WTC11 (cell line): Measurements from ENCODE around the gene SNAPC1. TPM values are rescaled to one million over a fixed set of nuclear protein-coding genes. Genes with fewer than 3 reads are reported as not detected.

Experiments used
- ATAC-seq: fragments of 200-7000 bp; cut with Tn5 transposase; 2 replicates; pipeline ENCODE4 v1.10.0; 2021; ENCODE audit warnings: mild to moderate bottlenecking, moderate library complexity
- CTCF ChIA-PET: fragments of 300-600 bp; sonication (Branson Sonifier 250); formaldehyde crosslinking; loops from one replicate; lab custom pipeline; 2021; ENCODE audit warnings: antibody characterized with exemption; lab: Charles Lee
- POLR2A ChIA-PET: fragments of 350-600 bp; sonication (Branson Sonifier 250); formaldehyde crosslinking; loops from one replicate; lab custom pipeline; 2021; ENCODE audit warnings: antibody characterized with exemption; lab: Charles Lee
- DNase-seq: peaks from one replicate; pipeline ENCODE4 v3.0.0; 2021; ENCODE audit warnings: low spot score
- H3K27ac Mint-ChIP-seq: 2 replicates; pipeline ENCODE4 v1.8.0; 2021; ENCODE audit warnings: mixed read lengths
- H3K27me3 Mint-ChIP-seq: 2 replicates; pipeline ENCODE4 v1.8.0; 2021; ENCODE audit warnings: low read depth, mild to moderate bottlenecking, moderate library complexity, mixed read lengths
- H3K36me3 Mint-ChIP-seq: 2 replicates; pipeline ENCODE4 v1.8.0; 2021; ENCODE audit warnings: mixed read lengths
- H3K4me1 Mint-ChIP-seq: 2 replicates; pipeline ENCODE4 v1.8.0; 2022; ENCODE audit warnings: mixed read lengths
- H3K4me3 Mint-ChIP-seq: 2 replicates; pipeline ENCODE4 v1.8.0; 2021; ENCODE audit warnings: mild to moderate bottlenecking, moderate library complexity, mixed read lengths
- H3K9me3 Mint-ChIP-seq: 2 replicates; pipeline ENCODE4 v1.8.0; 2021; ENCODE audit warnings: mixed read lengths
- ATF1 ChIP-seq: sonication (generic); formaldehyde crosslinking; IDR thresholded peaks from 2 replicates; pipeline ENCODE4 v1.8.1; 2023; ENCODE audit warnings: mild to moderate bottlenecking, moderate library complexity, missing genetic modification reagents
- CBFB ChIP-seq: sonication (generic); formaldehyde crosslinking; IDR thresholded peaks from 2 replicates; pipeline ENCODE4 v1.8.1; 2022; ENCODE audit warnings: mild to moderate bottlenecking, low read depth, missing genetic modification reagents
- ELF4 ChIP-seq: sonication (generic); formaldehyde crosslinking; IDR thresholded peaks from 2 replicates; pipeline ENCODE4 v1.8.1; 2022; ENCODE audit warnings: low read depth, mild to moderate bottlenecking, moderate library complexity, missing genetic modification reagents
- FOXK1 ChIP-seq: sonication (generic); formaldehyde crosslinking; IDR thresholded peaks from 2 replicates; pipeline ENCODE4 v1.8.0; 2022; ENCODE audit warnings: mild to moderate bottlenecking, moderate library complexity, missing genetic modification reagents
- NFE2L1 ChIP-seq: sonication (generic); formaldehyde crosslinking; IDR thresholded peaks from 2 replicates; pipeline ENCODE4 v1.8.1; 2023; ENCODE audit warnings: missing genetic modification reagents
- NR2C2 ChIP-seq: sonication (generic); formaldehyde crosslinking; IDR thresholded peaks from 2 replicates; pipeline ENCODE4 v1.8.0; 2022; ENCODE audit warnings: mild to moderate bottlenecking, missing genetic modification reagents
- NR3C1 ChIP-seq: sonication (generic); formaldehyde crosslinking; conservative IDR thresholded peaks from 2 replicates; pipeline ENCODE4 v1.8.1; 2023; ENCODE audit warnings: low read depth, mild to moderate bottlenecking, missing genetic modification reagents
- PRRX2 ChIP-seq: fragments of 250-450 bp; sonication (Bioruptor Pico); IDR thresholded peaks from 2 replicates; pipeline ENCODE4 v1.8.0; 2021; ENCODE audit warnings: mild to moderate bottlenecking
- RORB ChIP-seq: fragments of 250-450 bp; sonication (Bioruptor Pico); IDR thresholded peaks from 2 replicates; pipeline ENCODE4 v1.9.0; 2021; ENCODE audit warnings: mild to moderate bottlenecking
- SMAD4 ChIP-seq: sonication (generic); formaldehyde crosslinking; IDR thresholded peaks from 2 replicates; pipeline ENCODE4 v1.8.0; 2022; ENCODE audit warnings: mild to moderate bottlenecking, missing genetic modification reagents
- TEAD1 ChIP-seq: sonication (generic); formaldehyde crosslinking; IDR thresholded peaks from 2 replicates; pipeline ENCODE4 v1.8.0; 2022; ENCODE audit warnings: mild to moderate bottlenecking, missing genetic modification reagents
- ZBTB21 ChIP-seq: sonication (generic); formaldehyde crosslinking; IDR thresholded peaks from 2 replicates; pipeline ENCODE4 v1.8.1; 2023; ENCODE audit warnings: mild to moderate bottlenecking, missing genetic modification reagents, borderline replicate concordance
- ZNF121 ChIP-seq: sonication (generic); formaldehyde crosslinking; IDR thresholded peaks from 2 replicates; pipeline ENCODE4 v1.8.0; 2023; ENCODE audit warnings: missing genetic modification reagents
- ZNF138 ChIP-seq: sonication (generic); formaldehyde crosslinking; conservative IDR thresholded peaks from 2 replicates; pipeline ENCODE4 v1.8.1; 2022; ENCODE audit warnings: mild to moderate bottlenecking, moderate library complexity, missing genetic modification reagents
- ZNF219 ChIP-seq: sonication (generic); formaldehyde crosslinking; IDR thresholded peaks from 2 replicates; pipeline ENCODE4 v1.8.0; 2023; ENCODE audit warnings: missing genetic modification reagents, mild to moderate bottlenecking, borderline replicate concordance
- ZNF317 ChIP-seq: sonication (generic); formaldehyde crosslinking; IDR thresholded peaks from 2 replicates; pipeline ENCODE4 v1.8.1; 2023; ENCODE audit warnings: low read depth, mild to moderate bottlenecking, moderate library complexity, missing genetic modification reagents, borderline replicate concordance
- ZNF416 ChIP-seq: fragments of 250-450 bp; sonication (Bioruptor Pico); IDR thresholded peaks from 2 replicates; pipeline ENCODE4 v1.9.0; 2021; ENCODE audit warnings: mild to moderate bottlenecking, inconsistent platforms
- total RNA-seq: library from RNA; stranded (reverse); gene quantifications from 3 replicates; pipeline ENCODE4 v1.2.3, GENCODE V29; 2021
- TF ChIP-seq, protein P1 (sequence below): sonication (generic); formaldehyde crosslinking; IDR thresholded peaks from 2 replicates; pipeline ENCODE4 v1.8.1; 2023; ENCODE audit warnings: mild to moderate bottlenecking, missing genetic modification reagents, borderline replicate concordance
- TF ChIP-seq, protein P2 (sequence below): sonication (generic); formaldehyde crosslinking; IDR thresholded peaks from 2 replicates; pipeline ENCODE4 v1.8.1; 2023; ENCODE audit warnings: mild to moderate bottlenecking, missing genetic modification reagents
- TF ChIP-seq, protein P3 (sequence below): sonication (generic); formaldehyde crosslinking; IDR thresholded peaks from 2 replicates; pipeline ENCODE4 v1.8.1; 2022; ENCODE audit warnings: mild to moderate bottlenecking, moderate library complexity, missing genetic modification reagents
- TF ChIP-seq, protein P4 (sequence below): sonication (generic); formaldehyde crosslinking; IDR thresholded peaks from 2 replicates; pipeline ENCODE4 v1.8.0; 2023; ENCODE audit warnings: missing genetic modification reagents, mild to moderate bottlenecking, borderline replicate concordance
- TF ChIP-seq, protein P5 (sequence below): fragments of 250-450 bp; sonication (Bioruptor Pico); conservative IDR thresholded peaks from 2 replicates; pipeline ENCODE4 v1.9.0; 2021; ENCODE audit warnings: mild to moderate bottlenecking

SNAPC1 gene
- total RNA-seq, 1 experiment from 2014 or later: 9.5 TPM

DNA sequence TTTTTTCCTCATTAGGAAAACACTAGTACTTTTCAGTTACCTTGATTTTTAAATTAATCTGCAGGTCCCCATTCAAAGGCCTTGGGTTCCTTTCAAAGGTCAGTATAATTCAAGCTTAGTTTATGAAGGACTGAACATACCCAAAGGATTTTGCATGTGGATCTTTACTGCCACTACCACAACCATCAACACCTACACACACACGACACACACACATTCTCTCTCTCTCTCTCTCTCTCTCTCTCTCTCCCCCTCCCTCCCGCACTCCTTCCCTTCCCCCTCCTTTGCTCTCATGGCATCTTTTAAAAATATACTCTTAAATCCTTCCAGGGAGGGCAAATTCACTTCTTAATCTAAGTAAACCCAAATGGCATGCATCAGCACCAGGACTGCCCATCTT is 38.1 kb upstream of the SNAPC1 start:
- H3K27me3 Mint-ChIP-seq: no peaks in the 10 kb centered on the region
- H3K4me1 Mint-ChIP-seq: peaks cover 18% of the 10 kb centered on the region
- H3K36me3 Mint-ChIP-seq: peaks cover 58% of the 10 kb centered on the region
- no peak overlapping the region; the same call in 1 of the 2 replicates for H3K27ac Mint-ChIP-seq
- DNase-seq: no peak
- TF ChIP-seq RORB (CRISPR knock-in tag) (no peak), NR3C1 (CRISPR knock-in tag) (no peak), ZNF416 (CRISPR knock-in tag) (no peak), ELF4 (CRISPR knock-in tag) (no peak), PRRX2 (CRISPR knock-in tag) (no peak), NR2C2 (no peak), CBFB (CRISPR knock-in tag) (no peak), ZBTB21 (CRISPR knock-in tag) (no peak), ZNF121 (no peak), FOXK1 (CRISPR knock-in tag) (no peak)
- TF ChIP-seq, protein P1, sequence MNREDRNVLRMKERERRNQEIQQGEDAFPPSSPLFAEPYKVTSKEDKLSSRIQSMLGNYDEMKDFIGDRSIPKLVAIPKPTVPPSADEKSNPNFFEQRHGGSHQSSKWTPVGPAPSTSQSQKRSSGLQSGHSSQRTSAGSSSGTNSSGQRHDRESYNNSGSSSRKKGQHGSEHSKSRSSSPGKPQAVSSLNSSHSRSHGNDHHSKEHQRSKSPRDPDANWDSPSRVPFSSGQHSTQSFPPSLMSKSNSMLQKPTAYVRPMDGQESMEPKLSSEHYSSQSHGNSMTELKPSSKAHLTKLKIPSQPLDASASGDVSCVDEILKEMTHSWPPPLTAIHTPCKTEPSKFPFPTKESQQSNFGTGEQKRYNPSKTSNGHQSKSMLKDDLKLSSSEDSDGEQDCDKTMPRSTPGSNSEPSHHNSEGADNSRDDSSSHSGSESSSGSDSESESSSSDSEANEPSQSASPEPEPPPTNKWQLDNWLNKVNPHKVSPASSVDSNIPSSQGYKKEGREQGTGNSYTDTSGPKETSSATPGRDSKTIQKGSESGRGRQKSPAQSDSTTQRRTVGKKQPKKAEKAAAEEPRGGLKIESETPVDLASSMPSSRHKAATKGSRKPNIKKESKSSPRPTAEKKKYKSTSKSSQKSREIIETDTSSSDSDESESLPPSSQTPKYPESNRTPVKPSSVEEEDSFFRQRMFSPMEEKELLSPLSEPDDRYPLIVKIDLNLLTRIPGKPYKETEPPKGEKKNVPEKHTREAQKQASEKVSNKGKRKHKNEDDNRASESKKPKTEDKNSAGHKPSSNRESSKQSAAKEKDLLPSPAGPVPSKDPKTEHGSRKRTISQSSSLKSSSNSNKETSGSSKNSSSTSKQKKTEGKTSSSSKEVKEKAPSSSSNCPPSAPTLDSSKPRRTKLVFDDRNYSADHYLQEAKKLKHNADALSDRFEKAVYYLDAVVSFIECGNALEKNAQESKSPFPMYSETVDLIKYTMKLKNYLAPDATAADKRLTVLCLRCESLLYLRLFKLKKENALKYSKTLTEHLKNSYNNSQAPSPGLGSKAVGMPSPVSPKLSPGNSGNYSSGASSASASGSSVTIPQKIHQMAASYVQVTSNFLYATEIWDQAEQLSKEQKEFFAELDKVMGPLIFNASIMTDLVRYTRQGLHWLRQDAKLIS (CRISPR knock-in tag): no peak
- TF ChIP-seq, protein P2, sequence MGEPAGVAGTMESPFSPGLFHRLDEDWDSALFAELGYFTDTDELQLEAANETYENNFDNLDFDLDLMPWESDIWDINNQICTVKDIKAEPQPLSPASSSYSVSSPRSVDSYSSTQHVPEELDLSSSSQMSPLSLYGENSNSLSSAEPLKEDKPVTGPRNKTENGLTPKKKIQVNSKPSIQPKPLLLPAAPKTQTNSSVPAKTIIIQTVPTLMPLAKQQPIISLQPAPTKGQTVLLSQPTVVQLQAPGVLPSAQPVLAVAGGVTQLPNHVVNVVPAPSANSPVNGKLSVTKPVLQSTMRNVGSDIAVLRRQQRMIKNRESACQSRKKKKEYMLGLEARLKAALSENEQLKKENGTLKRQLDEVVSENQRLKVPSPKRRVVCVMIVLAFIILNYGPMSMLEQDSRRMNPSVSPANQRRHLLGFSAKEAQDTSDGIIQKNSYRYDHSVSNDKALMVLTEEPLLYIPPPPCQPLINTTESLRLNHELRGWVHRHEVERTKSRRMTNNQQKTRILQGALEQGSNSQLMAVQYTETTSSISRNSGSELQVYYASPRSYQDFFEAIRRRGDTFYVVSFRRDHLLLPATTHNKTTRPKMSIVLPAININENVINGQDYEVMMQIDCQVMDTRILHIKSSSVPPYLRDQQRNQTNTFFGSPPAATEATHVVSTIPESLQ (CRISPR knock-in tag): no peak
- TF ChIP-seq, protein P3, sequence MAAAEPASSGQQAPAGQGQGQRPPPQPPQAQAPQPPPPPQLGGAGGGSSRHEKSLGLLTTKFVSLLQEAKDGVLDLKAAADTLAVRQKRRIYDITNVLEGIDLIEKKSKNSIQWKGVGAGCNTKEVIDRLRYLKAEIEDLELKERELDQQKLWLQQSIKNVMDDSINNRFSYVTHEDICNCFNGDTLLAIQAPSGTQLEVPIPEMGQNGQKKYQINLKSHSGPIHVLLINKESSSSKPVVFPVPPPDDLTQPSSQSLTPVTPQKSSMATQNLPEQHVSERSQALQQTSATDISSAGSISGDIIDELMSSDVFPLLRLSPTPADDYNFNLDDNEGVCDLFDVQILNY (CRISPR knock-in tag): no peak
- TF ChIP-seq, all 79 proteins: peak for 0
- ATAC-seq: no peak
- CTCF ChIA-PET: no interaction called here
- Mint-ChIP-seq H3K9me3 (no peaks in the 10 kb centered on the region), H3K4me3 (no peak overlapping the region)
- POLR2A ChIA-PET: interaction anchor here (0.7 kb wide), 1 partner anchor 234 kb away, joined by 4 read pairs; no protein-coding TSS in a partner anchor

DNA sequence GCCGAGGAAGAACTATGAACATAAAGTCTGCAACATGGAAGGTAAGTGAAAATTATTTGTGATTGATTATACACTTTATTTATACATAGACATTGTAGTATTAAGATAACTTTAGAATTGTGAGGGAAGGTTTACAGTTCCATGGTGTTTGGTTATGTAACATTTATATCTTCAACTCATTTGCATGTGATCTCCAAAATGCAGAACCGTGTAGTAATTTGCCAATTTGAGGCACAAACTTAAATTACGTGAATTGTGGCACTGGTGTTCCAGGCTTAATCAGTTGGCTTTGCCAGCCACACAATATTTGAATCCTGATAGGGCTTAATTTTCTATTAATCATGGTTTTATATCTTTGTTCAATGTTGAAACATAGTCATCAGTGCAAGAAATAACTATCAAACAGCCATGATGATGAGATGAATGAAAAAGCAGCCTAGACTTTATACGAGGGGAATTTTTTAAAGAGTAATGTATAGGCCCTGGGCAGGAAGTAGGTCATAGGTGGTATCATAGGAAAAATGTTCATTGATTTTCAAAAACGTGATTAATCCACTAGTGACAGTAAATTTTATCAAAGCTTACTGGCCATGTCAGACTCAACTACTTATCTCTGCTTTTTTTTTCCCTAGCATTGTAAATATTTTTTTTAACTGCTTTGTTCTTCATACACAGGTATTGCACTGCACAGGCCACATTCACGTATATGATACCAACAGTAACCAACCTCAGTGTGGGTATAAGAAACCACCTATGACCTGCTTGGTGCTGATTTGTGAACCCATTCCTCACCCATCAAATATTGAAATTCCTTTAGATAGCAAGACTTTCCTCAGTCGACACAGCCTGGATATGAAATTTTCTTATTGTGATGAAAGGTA is 35.2 kb upstream of the SNAPC1 start:
- no peak for DNase-seq
- H3K27me3 Mint-ChIP-seq: no peaks in the 10 kb centered on the region
- ChIA-PET CTCF (no interaction called here), POLR2A (no interaction called here)
- H3K4me1 Mint-ChIP-seq: no peaks in the 10 kb centered on the region
- H3K4me3 Mint-ChIP-seq: no peak overlapping the region
- no peaks in the 10 kb centered on the region for H3K9me3 Mint-ChIP-seq
- H3K27ac Mint-ChIP-seq: no peak overlapping the region
- no peak for ATAC-seq
- H3K36me3 Mint-ChIP-seq: peaks cover 65% of the 10 kb centered on the region
- TF ChIP-seq TEAD1 (CRISPR knock-in tag) (no peak), ZNF317 (CRISPR knock-in tag) (no peak), NFE2L1 (CRISPR knock-in tag) (no peak), SMAD4 (CRISPR knock-in tag) (no peak), ATF1 (CRISPR knock-in tag) (no peak), NR2C2 (no peak), RORB (CRISPR knock-in tag) (no peak), ZNF219 (no peak), ZNF138 (CRISPR knock-in tag) (no peak)
- TF ChIP-seq, protein P4, sequence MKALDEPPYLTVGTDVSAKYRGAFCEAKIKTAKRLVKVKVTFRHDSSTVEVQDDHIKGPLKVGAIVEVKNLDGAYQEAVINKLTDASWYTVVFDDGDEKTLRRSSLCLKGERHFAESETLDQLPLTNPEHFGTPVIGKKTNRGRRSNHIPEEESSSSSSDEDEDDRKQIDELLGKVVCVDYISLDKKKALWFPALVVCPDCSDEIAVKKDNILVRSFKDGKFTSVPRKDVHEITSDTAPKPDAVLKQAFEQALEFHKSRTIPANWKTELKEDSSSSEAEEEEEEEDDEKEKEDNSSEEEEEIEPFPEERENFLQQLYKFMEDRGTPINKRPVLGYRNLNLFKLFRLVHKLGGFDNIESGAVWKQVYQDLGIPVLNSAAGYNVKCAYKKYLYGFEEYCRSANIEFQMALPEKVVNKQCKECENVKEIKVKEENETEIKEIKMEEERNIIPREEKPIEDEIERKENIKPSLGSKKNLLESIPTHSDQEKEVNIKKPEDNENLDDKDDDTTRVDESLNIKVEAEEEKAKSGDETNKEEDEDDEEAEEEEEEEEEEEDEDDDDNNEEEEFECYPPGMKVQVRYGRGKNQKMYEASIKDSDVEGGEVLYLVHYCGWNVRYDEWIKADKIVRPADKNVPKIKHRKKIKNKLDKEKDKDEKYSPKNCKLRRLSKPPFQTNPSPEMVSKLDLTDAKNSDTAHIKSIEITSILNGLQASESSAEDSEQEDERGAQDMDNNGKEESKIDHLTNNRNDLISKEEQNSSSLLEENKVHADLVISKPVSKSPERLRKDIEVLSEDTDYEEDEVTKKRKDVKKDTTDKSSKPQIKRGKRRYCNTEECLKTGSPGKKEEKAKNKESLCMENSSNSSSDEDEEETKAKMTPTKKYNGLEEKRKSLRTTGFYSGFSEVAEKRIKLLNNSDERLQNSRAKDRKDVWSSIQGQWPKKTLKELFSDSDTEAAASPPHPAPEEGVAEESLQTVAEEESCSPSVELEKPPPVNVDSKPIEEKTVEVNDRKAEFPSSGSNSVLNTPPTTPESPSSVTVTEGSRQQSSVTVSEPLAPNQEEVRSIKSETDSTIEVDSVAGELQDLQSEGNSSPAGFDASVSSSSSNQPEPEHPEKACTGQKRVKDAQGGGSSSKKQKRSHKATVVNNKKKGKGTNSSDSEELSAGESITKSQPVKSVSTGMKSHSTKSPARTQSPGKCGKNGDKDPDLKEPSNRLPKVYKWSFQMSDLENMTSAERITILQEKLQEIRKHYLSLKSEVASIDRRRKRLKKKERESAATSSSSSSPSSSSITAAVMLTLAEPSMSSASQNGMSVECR (CRISPR knock-in tag): no peak
- TF ChIP-seq, protein P5, sequence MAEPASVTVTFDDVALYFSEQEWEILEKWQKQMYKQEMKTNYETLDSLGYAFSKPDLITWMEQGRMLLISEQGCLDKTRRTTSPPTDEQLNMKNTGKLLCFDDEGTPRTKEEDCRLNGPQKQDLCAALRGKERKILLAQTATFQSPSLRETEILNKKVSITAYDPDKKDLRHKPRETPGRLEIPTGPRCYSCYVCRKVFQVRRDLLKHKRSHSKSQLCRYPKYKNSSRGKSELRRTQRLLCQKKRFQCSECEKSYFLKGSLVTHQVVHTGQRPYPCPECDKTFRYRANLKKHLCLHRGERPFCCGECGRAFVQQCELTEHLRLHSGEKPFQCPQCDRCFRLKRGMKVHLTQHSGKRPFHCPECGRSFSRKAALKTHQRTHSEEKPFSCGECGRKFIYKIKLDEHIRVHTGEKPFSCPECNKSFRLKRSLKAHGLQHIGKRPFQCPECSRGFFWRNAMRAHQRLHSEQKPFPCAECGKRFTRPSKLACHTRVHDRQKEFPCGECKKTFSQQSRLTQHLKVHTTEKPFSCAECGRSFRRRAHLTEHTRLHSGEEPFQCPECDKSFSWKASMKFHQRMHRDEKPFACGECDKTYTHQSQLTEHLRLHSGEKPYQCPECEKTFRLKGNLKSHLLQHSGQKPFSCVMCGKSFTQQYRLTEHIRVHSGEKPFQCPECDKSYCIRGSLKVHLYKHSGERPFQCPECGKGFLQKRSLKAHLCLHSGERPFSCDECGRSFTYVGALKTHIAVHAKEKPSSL (CRISPR knock-in tag): no peak
